Measurements from ENCODE around the gene TRIM27.
A peak's percentile ranks its signal among the peaks of the same experiment; 100 is the strongest.
"Not testable (repeated sequence)": the region's sequence is repeated elsewhere in the genome, so short reads cannot be mapped to it uniquely, and the experiment has no call there.

The TRIM27 gene

GRCh38 chr6:28896505-28897368 is 27.0 kb downstream of the TRIM27 start:
- DNase-seq (ENCODE audit: low read depth) = peak; percentile 21

- peak; percentile 76 for DNase-seq (ENCODE audit: low read depth)
These were observed 28.5 kb downstream of the TRIM27 start for GRCh38 chr6:28895131-28895812.

- no peak for DNase-seq (ENCODE audit: low read depth)
These were observed 30.5 kb downstream of the TRIM27 start for GRCh38 chr6:28893172-28893799.

GRCh38 chr6:28892525-28892924 is 31.3 kb downstream of the TRIM27 start:
- DNase-seq (ENCODE audit: low read depth) = no peak

GRCh38 chr6:28887796-28888496 is 35.8 kb downstream of the TRIM27 start:
- DNase-seq (ENCODE audit: low read depth) = no peak

- no peak for DNase-seq (ENCODE audit: low read depth)
These were observed 37.7 kb downstream of the TRIM27 start for GRCh38 chr6:28886079-28886439.

- DNase-seq (ENCODE audit: low read depth) = peak; percentile 60
These were observed 39.2 kb downstream of the TRIM27 start for GRCh38 chr6:28884423-28885131.

GRCh38 chr6:28880894-28881780 is 42.6 kb downstream of the TRIM27 start:
- DNase-seq (ENCODE audit: low read depth) = peak; percentile 63

GRCh38 chr6:28880519-28880893 is 43.3 kb downstream of the TRIM27 start:
- no peak for DNase-seq (ENCODE audit: low read depth)

GRCh38 chr6:28876710-28877109 is 47.1 kb downstream of the TRIM27 start:
- DNase-seq (ENCODE audit: low read depth) = no peak

GRCh38 chr6:28875191-28875747 is 48.5 kb downstream of the TRIM27 start:
- DNase-seq (ENCODE audit: low read depth) = no peak

GRCh38 chr6:28872157-28872817 is 51.5 kb downstream of the TRIM27 start:
- not testable (repeated sequence) for DNase-seq (ENCODE audit: low read depth)

GRCh38 chr6:28871335-28872156 is 52.2 kb downstream of the TRIM27 start:
- no peak for DNase-seq (ENCODE audit: low read depth)

- no peak for DNase-seq (ENCODE audit: low read depth)
These were observed 54.9 kb downstream of the TRIM27 start for GRCh38 chr6:28868873-28869272.

GRCh38 chr6:28867086-28867409 is 56.7 kb downstream of the TRIM27 start:
- DNase-seq (ENCODE audit: low read depth) = peak; percentile 14

GRCh38 chr6:28866205-28867085 is 57.3 kb downstream of the TRIM27 start:
- peak; percentile 75 for DNase-seq (ENCODE audit: low read depth)

- peak; percentile 55 for DNase-seq (ENCODE audit: low read depth)
These were observed 58.2 kb downstream of the TRIM27 start for GRCh38 chr6:28865401-28866204.

Measured in activated T-cell treated with anti-CD3 and anti-CD28 coated beads for 48 hours (primary cell).